ENCODE measurements around the gene SH3YL1.
"Not testable (repeated sequence)": the region's sequence is repeated elsewhere in the genome, so short reads cannot be mapped to it uniquely, and the experiment has no call there.

The SH3YL1 gene

DNA sequence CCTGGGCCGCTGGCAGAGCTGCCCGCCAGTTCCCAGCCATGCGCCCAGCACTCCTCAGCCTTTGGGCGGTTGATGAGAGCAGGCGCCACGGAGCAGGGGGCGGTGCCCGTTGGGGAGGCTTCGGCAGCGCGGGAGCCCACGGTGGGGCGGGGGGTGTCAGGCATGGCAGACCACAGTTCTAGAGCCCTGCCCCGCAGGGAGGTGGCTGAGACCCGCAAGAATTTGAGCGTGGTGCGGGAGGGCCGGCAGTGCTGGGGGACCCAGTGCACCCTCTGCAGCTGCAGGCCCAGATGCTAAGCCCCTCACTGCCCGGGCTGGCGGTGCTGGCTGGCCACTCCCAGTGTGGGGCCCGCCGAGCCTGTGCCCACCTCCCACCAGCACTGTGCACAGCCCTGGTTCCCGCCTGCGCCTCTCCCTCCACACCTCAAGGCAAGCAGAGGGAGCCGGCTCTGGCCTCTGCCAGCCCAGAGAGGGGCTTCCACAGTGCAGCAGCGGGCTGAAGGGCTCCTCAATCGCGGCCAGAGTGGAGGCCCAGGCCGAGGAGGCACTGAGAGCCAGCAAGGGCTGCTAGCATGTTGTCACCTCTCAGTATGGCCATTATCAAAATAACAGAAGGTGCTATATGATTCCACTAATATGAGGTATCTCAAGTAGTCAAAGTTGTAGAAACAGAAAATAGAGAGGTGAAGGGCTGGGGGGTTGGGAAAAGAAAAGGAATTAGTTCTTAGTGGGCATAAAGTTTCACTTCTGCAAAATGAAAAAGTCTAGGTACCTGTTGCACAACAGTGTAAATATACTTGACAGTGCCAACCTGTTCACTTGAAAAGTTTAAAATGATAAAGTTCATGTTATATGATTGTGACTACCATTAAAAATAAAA lies 72.3 kb downstream of the SH3YL1 start:
- DNase-seq (ENCODE audit: insufficient read length) (no peak), FAIRE-seq (no peak)
- no peak for TF ChIP-seq POLR2A (IDR thresholded peaks at IDR 0.05; ENCODE audit: low read depth, low read length)

- DNase-seq (ENCODE audit: insufficient read length) = no peak
- TF ChIP-seq TAF1 (IDR thresholded peaks at IDR 0.05; ENCODE audit: borderline replicate concordance, low read depth, low read length) (no peak), POLR2AphosphoS5 (IDR thresholded peaks at IDR 0.05; ENCODE audit: low read depth, low read length) (no peak), POLR2A (IDR thresholded peaks at IDR 0.05; ENCODE audit: low read depth, low read length) (no peak)
- FAIRE-seq = no peak
Measured at GRCh38 chr2:187825-188224, 76.0 kb downstream of the SH3YL1 start.

DNA sequence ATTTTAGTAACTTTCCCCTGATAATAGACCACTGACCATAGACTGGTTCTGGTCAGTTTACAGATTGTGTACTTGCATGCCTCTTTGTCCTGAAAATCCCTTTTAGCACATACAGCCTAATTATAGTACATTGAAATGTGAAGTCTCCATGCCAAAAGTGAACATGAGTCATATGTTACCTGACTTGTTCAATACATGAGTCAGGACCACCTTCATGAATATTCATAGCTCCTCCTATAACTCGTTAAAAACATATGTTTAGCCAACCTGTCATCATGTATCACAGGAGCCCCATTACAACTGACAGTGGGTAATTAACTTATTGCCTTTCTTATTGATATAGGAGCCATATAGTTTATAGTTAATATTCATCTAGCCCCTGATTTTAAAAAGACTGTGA lies 78.6 kb downstream of the SH3YL1 start:
- FAIRE-seq (no peak), DNase-seq (ENCODE audit: insufficient read length) (no peak)
- no peak for TF ChIP-seq POLR2A (IDR thresholded peaks at IDR 0.05; ENCODE audit: low read depth, low read length)
- TF ChIP-seq POLR2AphosphoS5 (IDR thresholded peaks at IDR 0.05; ENCODE audit: low read depth, low read length) = no peak
- no peak for TF ChIP-seq TAF1 (IDR thresholded peaks at IDR 0.05; ENCODE audit: borderline replicate concordance, low read depth, low read length)

DNA sequence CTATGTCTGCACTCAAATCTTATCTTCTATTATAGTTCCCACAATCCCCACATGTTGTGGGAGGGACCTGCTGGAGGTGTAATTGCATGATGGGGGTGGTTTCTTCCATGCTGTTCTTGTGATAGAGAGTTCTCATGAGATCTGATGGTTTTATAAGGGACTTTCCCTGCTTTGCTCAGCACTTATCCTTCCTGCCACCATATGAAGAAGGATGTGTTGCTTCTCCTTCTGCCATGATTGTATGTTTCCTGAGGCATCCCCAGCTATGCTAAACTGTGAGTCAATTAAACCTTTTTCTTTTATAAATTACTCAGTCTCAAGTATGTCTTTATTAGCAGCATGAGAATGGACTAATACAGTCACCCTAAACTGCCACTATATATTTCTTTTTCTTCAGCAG lies 79.1 kb downstream of the SH3YL1 start:
- DNase-seq (ENCODE audit: insufficient read length) (no peak), FAIRE-seq (no peak)
- no peak for TF ChIP-seq TAF1 (IDR thresholded peaks at IDR 0.05; ENCODE audit: borderline replicate concordance, low read depth, low read length)
- no peak for TF ChIP-seq POLR2A (IDR thresholded peaks at IDR 0.05; ENCODE audit: low read depth, low read length)
- no peak for TF ChIP-seq POLR2AphosphoS5 (IDR thresholded peaks at IDR 0.05; ENCODE audit: low read depth, low read length)

- DNase-seq (ENCODE audit: insufficient read length) (no peak), FAIRE-seq (no peak)
- TF ChIP-seq POLR2A (IDR thresholded peaks at IDR 0.05; ENCODE audit: low read depth, low read length) = no peak
- TF ChIP-seq POLR2AphosphoS5 (IDR thresholded peaks at IDR 0.05; ENCODE audit: low read depth, low read length) = no peak
- no peak for TF ChIP-seq TAF1 (IDR thresholded peaks at IDR 0.05; ENCODE audit: borderline replicate concordance, low read depth, low read length)
Measured at GRCh38 chr2:182509-183122, 81.2 kb downstream of the SH3YL1 start.

DNA sequence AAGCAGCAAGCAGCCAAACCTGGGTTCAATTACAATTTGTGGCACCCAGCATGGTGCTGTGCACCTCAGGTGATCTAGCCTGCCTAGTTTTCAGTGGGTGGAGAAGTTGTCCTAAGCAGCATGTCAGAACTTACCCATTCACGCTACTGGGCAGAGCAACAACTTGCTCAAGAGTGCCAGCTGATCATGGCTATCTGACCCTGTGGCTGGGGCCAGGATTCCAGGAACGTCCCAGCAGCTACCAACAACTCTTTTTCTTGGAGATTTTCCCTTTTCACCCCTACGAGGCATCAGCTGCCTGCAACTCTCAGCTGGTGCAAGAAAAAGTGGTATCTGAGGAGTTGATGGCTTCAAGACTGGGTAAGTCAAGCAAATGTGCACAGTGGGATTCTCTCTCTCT lies 83.5 kb downstream of the SH3YL1 start:
- DNase-seq (ENCODE audit: insufficient read length) (no peak), FAIRE-seq (no peak)
- TF ChIP-seq POLR2AphosphoS5 (IDR thresholded peaks at IDR 0.05; ENCODE audit: low read depth, low read length) (no peak), TAF1 (IDR thresholded peaks at IDR 0.05; ENCODE audit: borderline replicate concordance, low read depth, low read length) (no peak), POLR2A (IDR thresholded peaks at IDR 0.05; ENCODE audit: low read depth, low read length) (no peak)

DNA sequence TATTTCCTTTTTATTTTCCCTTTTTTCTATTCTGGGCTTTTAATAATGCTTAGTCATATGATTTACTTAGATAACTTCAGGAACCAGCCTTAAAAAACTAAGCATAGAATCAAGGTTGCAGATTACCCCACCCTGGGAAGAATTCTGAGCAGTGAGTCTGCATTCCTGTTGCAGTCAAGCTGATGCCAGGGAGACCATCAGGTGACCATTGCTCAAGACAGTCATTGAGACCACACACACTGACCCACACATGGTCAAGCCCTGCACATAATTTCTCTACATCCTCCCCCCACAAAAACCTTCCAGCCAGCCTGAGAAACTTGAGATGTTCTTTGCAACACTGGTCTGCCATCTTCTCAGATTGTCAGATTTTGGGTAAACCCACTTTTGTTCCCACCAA lies 83.9 kb downstream of the SH3YL1 start:
- DNase-seq (ENCODE audit: insufficient read length) (no peak), FAIRE-seq (no peak)
- TF ChIP-seq POLR2AphosphoS5 (IDR thresholded peaks at IDR 0.05; ENCODE audit: low read depth, low read length) (no peak), POLR2A (IDR thresholded peaks at IDR 0.05; ENCODE audit: low read depth, low read length) (no peak), TAF1 (IDR thresholded peaks at IDR 0.05; ENCODE audit: borderline replicate concordance, low read depth, low read length) (no peak)

- DNase-seq (ENCODE audit: insufficient read length) (no peak), FAIRE-seq (no peak)
Measured at GRCh38 chr2:177733-178132, 86.1 kb downstream of the SH3YL1 start.

DNA sequence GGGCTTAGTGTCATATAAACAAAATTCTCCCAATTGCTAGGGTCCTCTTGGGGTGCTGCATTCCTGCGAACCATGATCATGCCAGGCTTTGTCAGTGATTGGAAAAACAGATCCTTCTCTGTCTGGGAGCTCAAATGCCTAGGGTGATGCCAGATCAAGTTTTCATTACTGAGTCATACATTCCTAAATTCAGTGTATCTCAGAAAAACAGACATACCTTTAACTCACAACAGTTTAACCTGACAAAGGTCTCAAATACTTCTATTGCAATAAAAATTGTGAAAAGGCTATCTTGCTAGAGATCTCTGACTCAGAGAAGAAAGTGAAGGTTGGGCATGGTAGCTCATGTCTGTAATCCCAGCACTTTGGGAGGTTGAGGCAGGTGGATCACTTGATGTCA lies 86.9 kb downstream of the SH3YL1 start:
- no peak for TF ChIP-seq POLR2A (IDR thresholded peaks at IDR 0.05; ENCODE audit: low read depth, low read length)
- TF ChIP-seq TAF1 (IDR thresholded peaks at IDR 0.05; ENCODE audit: borderline replicate concordance, low read depth, low read length) = no peak
- no peak for TF ChIP-seq POLR2AphosphoS5 (IDR thresholded peaks at IDR 0.05; ENCODE audit: low read depth, low read length)
- DNase-seq (ENCODE audit: insufficient read length) (no peak), FAIRE-seq (no peak)

More at GRCh38 chr2:177733-178132, 86.1 kb downstream of the SH3YL1 start:
- TF ChIP-seq POLR2AphosphoS5 (IDR thresholded peaks at IDR 0.05; ENCODE audit: low read depth, low read length) (no peak), TAF1 (IDR thresholded peaks at IDR 0.05; ENCODE audit: borderline replicate concordance, low read depth, low read length) (no peak), POLR2A (IDR thresholded peaks at IDR 0.05; ENCODE audit: low read depth, low read length) (no peak)

DNA sequence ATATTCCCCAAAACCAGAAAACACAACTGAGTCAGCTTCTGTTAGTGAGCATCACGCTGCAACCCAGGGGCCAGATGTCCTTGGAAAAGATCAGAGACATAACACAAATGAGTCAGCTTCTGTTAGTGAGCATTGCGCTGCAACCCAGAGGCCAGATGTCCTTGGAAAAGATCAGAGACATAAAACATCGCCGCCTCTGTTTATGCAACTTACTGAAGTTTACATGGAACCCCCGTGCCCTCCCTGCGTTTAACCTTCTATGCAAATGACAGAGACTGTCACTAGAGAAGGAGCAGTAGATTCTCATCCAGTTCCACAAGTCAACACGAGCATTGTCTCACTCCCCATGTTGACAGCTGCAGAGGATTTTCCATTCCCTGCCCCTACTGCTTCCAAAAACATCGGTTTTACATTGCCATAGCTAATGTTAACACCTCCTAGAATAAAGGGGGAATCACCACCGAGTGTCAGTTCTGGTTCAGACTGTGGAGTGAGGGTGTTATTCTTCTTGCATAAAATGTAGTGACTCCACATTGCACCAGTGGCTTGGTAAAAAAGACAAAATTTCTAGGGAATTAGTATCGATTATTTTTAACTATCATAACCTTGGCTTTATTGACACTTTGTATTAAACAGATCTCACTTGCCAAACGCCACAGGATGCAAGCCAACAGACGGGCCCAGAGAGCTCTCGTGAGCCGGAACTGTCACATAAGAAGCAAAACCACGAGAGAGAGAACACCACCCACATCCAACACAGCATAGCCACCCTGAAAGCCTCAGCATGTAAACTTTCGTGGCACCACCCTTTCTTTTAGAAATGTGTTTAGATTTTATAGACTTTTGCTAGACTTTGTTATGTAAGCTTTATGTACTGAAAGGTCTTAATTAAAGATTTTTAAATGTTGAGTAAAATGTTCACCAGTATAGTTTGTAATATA lies 87.7 kb downstream of the SH3YL1 start:
- no peak for TF ChIP-seq TAF1 (IDR thresholded peaks at IDR 0.05; ENCODE audit: borderline replicate concordance, low read depth, low read length)
- TF ChIP-seq POLR2A (IDR thresholded peaks at IDR 0.05; ENCODE audit: low read depth, low read length) = no peak
- no peak for TF ChIP-seq POLR2AphosphoS5 (IDR thresholded peaks at IDR 0.05; ENCODE audit: low read depth, low read length)
- DNase-seq (ENCODE audit: insufficient read length) = no peak
- FAIRE-seq = no peak

DNA sequence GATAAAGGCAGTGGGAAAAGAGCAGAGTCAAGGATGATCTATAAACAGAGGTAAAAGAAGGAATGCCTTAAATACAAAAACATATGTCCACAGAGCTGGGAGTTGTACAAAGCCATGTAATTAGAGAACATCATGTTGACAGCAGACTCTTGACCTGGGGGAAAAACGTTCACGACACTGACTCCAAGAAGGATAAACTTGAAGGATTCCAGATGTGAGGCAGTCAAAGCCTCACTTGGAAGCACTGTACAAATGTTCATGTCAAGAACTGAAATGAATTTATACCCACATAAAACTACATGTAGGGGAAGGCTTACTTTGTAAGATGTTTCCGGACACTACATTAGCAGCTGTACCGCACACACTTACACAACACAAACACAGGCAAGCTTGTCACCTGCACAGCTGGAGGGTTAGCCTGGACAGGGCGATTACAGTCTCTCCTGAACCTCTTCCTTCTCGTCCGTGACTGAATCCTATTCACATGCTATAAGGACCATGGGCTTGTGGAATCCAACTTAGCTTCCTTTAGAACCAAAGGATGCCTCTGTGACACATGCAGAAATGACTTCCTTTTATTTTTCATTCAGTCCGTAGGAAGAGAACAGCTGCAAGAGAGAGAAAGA lies 88.6 kb downstream of the SH3YL1 start:
- DNase-seq (ENCODE audit: insufficient read length) (no peak), FAIRE-seq (no peak)
- no peak for TF ChIP-seq POLR2A (IDR thresholded peaks at IDR 0.05; ENCODE audit: low read depth, low read length)
- no peak for TF ChIP-seq TAF1 (IDR thresholded peaks at IDR 0.05; ENCODE audit: borderline replicate concordance, low read depth, low read length)
- TF ChIP-seq POLR2AphosphoS5 (IDR thresholded peaks at IDR 0.05; ENCODE audit: low read depth, low read length) = no peak

GRCh38 chr2:172120-172519 lies 91.7 kb downstream of the SH3YL1 start:
- DNase-seq (ENCODE audit: insufficient read length); FAIRE-seq: not testable (repeated sequence)
